Fibroblast of villous mesenchyme (primary cell): ENCODE results near the gene USP20. TPM values are rescaled to one million over a fixed set of nuclear protein-coding genes. Genes with fewer than 3 reads are reported as not detected.

Experiments used
- DNase-seq: peaks from one replicate; pipeline ENCODE4 v3.0.0-alpha.2; 2010; ENCODE audit warnings: low read depth
- H3K4me3 ChIP-seq: 2 replicates; pipeline ENCODE4 v1.5.1; 2011; ENCODE audit warnings: low read depth, mild to moderate bottlenecking, low read length
- total RNA-seq: library from RNA; depleted of rRNA; stranded (reverse); fragments of >200 nt; gene quantifications from 2 replicates; pipeline ENCODE4 v1.2.3, GENCODE V29; 2012
- TF ChIP-seq, protein P1 (sequence below): IDR thresholded peaks from 2 replicates; pipeline ENCODE4 v1.5.1; 2012; ENCODE audit warnings: low read depth, mild to moderate bottlenecking, low read length; ENCODE audit not compliant: insufficient read depth

The USP20 gene
- total RNA-seq, 1 donor = 10.4 TPM

DNA sequence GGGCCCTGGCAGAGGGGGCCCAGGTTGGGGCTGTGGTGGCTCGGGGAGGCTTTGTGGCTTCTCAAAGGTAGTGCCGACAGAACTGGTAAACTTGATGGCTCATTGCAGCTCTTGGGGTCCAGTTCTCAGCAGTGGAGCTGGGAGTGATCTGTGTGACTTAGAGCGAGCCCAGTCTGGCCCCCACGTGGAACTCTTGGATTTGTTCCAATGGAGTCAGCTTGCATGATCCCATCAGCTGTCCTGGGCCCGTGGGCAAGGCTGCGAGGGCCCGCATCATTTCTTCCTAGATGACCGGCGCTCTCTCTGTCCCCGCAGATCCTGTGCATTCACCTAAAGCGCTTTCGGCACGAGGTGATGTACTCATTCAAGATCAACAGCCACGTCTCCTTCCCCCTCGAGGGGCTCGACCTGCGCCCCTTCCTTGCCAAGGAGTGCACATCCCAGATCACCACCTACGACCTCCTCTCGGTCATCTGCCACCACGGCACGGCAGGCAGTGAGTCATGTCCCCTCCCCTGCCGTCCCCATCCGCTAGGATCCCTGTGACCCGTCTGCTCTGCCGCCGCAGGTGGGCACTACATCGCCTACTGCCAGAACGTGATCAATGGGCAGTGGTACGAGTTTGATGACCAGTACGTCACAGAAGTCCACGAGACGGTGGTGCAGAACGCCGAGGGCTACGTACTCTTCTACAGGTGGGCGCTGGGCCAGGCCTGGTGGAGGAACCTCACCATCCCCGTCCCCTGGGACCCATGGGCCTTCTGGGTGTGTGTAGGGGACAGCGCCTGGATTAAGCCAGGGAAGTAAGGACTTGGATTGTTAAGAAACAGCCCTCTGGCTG is 39.2 kb downstream of the USP20 start:
- TF ChIP-seq, protein P1, sequence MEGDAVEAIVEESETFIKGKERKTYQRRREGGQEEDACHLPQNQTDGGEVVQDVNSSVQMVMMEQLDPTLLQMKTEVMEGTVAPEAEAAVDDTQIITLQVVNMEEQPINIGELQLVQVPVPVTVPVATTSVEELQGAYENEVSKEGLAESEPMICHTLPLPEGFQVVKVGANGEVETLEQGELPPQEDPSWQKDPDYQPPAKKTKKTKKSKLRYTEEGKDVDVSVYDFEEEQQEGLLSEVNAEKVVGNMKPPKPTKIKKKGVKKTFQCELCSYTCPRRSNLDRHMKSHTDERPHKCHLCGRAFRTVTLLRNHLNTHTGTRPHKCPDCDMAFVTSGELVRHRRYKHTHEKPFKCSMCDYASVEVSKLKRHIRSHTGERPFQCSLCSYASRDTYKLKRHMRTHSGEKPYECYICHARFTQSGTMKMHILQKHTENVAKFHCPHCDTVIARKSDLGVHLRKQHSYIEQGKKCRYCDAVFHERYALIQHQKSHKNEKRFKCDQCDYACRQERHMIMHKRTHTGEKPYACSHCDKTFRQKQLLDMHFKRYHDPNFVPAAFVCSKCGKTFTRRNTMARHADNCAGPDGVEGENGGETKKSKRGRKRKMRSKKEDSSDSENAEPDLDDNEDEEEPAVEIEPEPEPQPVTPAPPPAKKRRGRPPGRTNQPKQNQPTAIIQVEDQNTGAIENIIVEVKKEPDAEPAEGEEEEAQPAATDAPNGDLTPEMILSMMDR = no peak
- no peak for DNase-seq

DNA sequence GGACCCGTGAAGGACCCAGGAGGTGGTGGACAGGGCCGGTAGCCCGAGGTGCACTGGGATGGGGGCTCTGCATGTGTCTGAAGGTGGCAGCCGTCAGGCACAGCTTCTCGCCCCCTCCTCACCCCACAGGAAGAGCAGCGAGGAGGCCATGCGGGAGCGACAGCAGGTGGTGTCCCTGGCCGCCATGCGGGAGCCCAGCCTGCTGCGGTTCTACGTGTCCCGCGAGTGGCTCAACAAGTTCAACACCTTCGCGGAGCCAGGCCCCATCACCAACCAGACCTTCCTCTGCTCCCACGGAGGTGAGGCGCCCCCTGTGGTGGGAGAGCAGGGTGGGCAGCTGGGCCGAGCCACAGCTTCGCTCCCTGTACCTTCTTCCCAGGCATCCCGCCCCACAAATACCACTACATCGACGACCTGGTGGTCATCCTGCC is 39.9 kb downstream of the USP20 start:
- no peak overlapping the region for H3K4me3 ChIP-seq
- DNase-seq = no peak

More for the DNA sequence above, 39.2 kb downstream of the USP20 start:
- no peak overlapping the region for H3K4me3 ChIP-seq

DNA sequence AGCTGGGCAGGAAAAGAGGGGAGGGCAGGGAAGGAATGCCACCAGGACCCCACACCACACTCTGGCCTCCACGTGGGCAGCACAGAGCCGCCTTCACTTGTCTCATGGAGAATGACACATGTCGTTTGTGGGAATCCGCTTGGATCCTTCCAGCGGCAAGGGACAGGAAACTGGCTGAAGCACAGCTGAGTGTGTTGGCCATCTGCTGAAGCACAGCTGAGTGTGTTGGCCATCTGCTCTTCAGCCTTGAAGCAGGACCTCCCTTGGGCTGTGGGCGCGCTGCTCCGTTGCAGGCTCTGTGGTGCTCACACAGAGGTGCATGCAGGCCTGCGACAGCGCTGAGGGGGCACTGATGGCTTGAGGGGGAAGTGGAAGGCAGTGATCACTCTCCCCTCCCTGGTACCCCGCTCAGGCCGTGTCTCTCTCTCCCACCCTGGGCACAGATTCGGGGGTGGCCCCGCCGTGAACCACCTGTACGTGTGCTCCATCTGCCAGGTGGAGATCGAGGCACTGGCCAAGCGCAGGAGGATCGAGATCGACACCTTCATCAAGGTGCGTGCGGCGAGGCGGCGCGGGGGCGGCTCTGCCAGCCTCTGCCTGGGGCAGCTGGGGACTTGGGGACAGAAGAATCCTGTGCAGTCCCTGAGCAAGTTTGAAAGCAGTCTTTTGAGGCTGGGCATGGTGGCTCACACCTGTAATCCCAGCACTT is 40.6 kb downstream of the USP20 start:
- no peak for DNase-seq
- H3K4me3 ChIP-seq = no peak overlapping the region
- TF ChIP-seq, protein P1 = no peak

More for the DNA sequence above, 39.9 kb downstream of the USP20 start:
- TF ChIP-seq, protein P1 = no peak

DNA sequence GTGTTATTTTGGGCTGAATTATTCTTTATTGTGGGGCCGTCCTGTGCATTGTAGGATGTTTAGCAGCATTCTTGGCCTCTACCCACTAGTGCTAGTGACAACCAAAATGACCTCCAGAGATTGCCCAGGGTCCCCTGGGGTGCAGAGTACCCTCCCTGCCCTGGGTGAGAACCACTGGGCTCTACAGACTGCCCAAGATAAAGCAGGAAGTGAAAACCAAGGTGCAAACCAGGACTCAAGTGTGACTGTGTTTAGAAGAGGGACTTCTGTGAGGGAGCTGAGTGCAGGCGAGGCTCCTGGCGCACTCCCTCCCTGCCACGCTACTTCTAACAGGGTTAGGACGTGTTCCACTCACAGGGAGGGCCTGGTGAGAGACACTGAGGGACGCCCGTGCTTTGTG is 41.6 kb downstream of the USP20 start:
- TF ChIP-seq, protein P1 = no peak
- no peak for DNase-seq
- no peak overlapping the region for H3K4me3 ChIP-seq

DNA sequence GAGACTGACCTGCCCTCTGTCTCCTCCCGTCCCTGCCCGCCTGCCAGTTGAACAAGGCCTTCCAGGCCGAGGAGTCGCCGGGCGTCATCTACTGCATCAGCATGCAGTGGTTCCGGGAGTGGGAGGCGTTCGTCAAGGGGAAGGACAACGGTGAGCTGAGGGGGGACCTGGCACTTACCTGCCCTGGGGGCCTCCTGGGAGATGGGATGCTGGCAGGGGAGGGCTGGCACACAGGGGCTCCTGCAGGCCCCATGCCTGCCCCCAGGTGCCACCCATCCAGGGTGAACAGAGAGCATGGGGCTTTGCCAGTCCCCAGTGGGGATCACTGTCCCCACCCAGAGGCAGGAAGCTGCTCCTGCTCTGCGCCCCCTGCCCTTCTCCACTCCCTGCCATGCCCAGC is 43.0 kb downstream of the USP20 start:
- no peak for DNase-seq
- H3K4me3 ChIP-seq = no peak overlapping the region
- TF ChIP-seq, protein P1 = no peak

DNA sequence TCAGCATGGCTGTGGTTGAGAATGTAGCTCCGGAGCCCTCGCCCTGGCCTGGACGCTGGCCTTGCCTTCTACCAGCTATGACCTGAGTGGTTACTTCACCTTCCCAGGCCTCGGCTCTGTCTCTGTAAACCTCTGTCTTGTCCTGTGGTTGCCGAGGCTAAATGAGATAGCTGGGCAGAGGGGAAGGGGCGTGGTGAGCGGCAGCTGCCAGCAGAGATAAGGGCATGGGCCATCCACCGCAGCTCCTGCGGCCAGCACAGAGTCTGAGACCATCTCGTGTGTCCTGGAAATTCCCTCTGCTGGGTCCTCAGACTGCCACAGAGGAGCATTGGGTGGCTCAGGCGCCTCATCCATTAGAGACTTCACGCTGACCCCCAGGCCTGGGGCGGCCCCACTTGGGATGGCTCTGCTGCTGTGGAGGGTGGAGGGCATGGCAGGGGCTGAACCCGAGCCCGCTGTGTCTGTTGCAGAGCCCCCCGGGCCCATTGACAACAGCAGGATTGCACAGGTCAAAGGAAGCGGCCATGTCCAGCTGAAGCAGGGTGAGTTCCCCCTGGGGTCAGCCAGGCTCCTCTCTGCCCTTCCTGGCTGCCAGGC is 43.9 kb downstream of the USP20 start:
- no peak for DNase-seq
- TF ChIP-seq, protein P1 = no peak

More for the DNA sequence above, 43.9 kb downstream of the USP20 start:
- no peak overlapping the region for H3K4me3 ChIP-seq
